PC-9 (cell line): ENCODE results near the gene RASGEF1B.

ENCODE experiments used
- CTCF ChIP-seq: fragments of 200-600 bp; sonication (generic); conservative IDR thresholded peaks from 2 replicates; pipeline ENCODE4 v1.6.1; 2017; ENCODE audit warnings: mixed run types, antibody characterized with exemption, mild to moderate bottlenecking, moderate library complexity
- EZH2 ChIP-seq: fragments of 200-600 bp; sonication (generic); IDR thresholded peaks from 2 replicates; pipeline ENCODE4 v1.8.0; 2017; ENCODE audit warnings: antibody characterized with exemption, low read depth

- TF ChIP-seq CTCF (no peak), EZH2 (no peak)
Measured at GRCh38 chr4:81502564-81502963, 30.9 kb upstream of the RASGEF1B start.
